Choroid plexus epithelial cell (primary cell): ENCODE measurements around the gene CLRN3.

Source experiments
- DNase-seq: peaks from one replicate; pipeline ENCODE4 v3.0.0-alpha.2; 2010; ENCODE audit warnings: low read depth
- H3K4me3 ChIP-seq: 2 replicates; pipeline ENCODE4 v1.5.1; 2011; ENCODE audit warnings: low read depth, mild to moderate bottlenecking, control low read depth, low read length, moderate library complexity
- TF ChIP-seq, protein P1 (sequence below): conservative IDR thresholded peaks from 2 replicates; pipeline ENCODE4 v1.5.1; 2011; ENCODE audit warnings: low read depth, mild to moderate bottlenecking, control low read depth, inconsistent platforms, low read length, moderate library complexity

The CLRN3 gene

DNA sequence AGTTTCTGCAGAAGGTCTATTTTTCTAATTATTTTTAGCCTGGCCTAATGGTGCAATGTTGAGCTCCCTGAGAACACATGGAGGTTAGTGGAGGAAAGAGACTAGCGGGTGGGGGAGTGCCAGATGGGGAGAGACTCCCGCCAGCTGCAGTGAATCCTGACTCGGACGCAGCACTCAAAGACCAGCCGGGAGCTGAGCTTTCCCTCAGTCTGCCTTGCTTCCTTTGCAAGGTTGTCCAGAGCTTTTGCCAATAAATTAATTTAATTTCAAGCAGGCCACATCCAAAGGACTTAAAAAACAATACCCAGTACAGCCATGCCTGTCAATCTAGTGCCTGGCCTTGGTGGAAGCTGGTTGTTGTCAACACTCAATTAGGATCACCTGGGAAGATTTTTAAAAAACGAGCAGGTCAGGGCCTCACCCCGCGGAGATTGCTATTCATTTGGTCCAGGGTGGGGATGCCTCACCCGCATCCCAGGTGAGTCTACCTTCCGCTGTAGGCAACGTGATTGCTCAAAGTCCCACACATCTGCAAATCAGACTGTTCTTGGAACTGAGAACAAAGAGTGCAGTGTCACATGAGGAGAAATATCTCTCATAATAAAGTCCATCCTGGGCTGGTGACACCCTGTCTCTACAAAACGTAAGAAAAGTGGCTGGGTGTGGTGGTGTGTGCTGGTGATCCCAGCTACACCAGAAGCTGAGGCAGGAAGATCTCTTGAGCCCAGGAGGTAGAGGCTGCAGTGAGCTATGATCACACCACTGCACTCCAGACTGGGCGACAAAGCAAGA is 4.0 kb downstream of the CLRN3 start:
- TF ChIP-seq, protein P1, sequence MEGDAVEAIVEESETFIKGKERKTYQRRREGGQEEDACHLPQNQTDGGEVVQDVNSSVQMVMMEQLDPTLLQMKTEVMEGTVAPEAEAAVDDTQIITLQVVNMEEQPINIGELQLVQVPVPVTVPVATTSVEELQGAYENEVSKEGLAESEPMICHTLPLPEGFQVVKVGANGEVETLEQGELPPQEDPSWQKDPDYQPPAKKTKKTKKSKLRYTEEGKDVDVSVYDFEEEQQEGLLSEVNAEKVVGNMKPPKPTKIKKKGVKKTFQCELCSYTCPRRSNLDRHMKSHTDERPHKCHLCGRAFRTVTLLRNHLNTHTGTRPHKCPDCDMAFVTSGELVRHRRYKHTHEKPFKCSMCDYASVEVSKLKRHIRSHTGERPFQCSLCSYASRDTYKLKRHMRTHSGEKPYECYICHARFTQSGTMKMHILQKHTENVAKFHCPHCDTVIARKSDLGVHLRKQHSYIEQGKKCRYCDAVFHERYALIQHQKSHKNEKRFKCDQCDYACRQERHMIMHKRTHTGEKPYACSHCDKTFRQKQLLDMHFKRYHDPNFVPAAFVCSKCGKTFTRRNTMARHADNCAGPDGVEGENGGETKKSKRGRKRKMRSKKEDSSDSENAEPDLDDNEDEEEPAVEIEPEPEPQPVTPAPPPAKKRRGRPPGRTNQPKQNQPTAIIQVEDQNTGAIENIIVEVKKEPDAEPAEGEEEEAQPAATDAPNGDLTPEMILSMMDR, result no peak
- no peak for DNase-seq

DNA sequence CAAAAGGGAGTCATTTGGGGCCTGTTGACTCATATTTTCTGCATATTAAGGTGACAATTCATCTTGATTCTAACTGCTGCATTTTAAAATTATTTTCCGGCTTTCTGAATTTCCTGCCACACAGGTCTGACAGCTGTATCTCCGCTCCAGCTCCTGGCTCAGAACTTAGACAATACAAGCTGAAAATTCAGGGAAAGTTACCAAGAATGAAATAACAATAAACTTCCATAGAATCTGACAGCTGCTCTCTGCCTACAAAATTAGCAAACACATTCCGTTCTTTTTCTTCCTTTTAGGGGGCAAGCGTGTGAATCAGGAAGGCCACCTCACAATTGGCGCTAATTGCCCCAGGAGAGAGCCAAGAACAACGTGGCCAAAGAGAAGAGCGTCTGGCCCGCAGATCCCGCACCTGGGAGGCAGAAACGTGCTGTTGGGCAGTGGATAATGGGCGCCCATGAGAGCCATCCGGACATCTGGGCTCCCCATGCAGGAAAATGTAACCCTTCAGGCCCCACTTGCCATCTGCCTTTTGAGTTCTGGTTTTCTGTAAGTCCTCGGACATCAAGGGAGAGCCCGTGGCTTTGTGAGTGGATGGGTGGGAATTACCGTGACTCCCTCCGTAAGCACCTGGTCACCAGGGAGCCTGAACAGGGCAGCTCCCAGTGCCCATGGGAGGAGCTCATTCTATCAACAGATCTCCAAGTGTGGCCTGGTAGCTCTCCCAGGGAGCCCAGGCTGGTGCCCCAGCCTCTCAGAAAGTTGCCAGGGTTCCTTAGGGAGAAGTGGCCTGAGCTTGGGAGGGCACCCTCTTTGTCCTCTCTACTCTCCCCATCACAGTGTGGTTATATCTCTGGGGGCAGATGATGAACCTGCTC is 5.0 kb downstream of the CLRN3 start:
- TF ChIP-seq, protein P1, result no peak
- no peak overlapping the region for H3K4me3 ChIP-seq
- no peak for DNase-seq

More for the DNA sequence above, 4.0 kb downstream of the CLRN3 start:
- H3K4me3 ChIP-seq, result no peak overlapping the region

DNA sequence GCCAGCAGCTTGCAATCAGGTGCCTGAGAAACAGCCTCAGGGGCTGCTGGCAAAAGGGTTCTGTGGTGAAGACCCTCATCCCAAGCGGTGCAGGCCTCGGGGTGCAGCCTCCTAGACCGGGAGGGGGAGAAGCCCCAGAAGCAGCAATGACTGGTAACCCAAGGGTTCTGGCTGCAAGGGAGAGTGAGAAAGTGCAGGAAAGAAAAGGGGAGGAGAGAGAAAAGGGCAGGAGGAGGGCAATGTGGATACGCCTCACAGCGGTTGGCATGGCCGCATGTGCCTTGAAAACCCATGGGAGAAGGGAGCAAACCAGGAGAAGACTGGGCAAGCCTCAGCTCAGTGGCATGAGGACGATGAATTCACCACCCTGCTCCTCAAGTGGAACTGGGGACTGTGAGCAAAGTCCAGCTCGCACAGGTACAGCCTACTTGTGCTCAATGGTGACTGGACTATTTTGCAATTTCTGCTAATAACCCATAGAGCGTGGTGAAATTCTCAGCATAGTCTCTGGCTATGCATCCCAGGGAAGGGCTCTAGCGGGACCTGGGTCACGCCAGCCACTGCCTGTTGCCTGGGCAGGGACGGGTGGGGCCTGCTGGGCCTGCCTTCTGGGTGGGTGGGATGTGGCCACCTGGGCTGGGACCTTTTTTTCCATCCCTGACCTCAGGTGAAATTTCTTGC is 6.2 kb downstream of the CLRN3 start:
- no peak overlapping the region for H3K4me3 ChIP-seq
- DNase-seq, result no peak
- TF ChIP-seq, protein P1, result no peak

DNA sequence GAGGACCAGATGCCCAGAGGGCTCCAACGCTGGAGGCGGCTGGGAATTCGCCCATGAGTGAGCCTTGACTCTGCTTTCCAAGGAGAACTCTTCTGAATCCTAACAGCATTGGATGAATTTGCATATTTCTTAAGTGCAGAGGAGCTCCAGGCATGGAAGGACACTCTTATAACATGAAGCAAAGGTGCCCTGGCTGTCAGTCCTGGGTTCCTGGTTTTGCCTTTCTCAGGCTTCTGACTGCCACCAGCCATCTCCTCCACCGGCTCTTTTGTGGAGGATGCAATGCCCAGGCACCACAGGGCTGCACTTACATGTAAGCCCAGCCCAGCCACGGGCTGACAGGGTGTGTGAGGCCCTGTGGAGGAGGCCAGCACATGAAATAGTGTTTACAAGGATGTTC is 8.2 kb downstream of the CLRN3 start:
- DNase-seq, result no peak
- TF ChIP-seq, protein P1, result no peak
- H3K4me3 ChIP-seq, result no peak overlapping the region

DNA sequence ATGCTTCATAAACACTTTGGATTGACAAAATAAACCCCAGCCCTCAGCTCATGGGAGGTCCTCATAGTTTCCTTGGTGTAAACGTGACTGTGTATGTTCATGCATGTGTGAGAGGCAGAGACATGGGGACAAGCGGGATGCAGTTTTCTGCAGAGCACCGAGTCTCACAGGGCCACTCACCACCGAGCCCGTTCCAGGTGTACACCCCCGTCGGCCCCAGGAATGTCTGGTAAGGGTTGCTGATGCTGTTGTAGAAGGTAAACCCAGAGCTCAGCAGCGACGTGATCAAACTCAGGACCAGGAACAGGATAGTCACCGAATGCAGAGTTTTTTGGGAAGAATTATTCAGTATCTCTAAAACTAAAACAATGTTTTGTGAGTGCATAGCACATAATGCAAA is 9.2 kb downstream of the CLRN3 start:
- H3K4me3 ChIP-seq, result no peak overlapping the region
- no peak for DNase-seq
- TF ChIP-seq, protein P1, result no peak

DNA sequence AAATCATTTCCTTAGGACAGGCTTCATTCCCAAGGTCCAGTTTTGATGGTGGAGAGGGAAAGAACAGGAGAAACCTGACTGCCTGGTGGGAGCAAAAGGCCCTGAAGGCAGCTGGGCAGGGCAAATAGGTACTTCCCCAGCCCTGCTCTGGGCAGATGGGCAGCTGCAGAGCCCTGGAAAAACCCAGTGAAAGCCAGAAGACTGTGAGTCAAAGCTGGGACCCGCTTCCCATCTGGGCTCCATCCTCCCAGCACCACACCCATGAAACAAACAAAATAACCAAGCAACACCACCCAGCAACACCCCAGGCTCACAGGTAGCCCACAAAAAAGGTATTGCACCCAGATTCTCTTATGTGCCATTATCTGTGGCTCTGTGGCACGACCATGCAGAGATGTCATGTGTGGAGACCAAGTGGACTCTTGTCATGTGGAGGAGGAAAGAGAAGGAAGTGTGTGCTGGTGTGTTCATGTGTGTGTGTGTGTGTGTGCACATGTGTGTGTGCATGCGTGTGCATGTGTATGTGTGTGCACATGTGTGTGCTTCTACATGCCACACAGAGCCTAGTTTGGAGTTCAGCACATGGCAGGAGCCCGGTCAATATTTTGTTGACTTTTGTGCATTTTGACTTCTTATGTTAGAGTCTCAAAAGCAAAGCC is 9.8 kb downstream of the CLRN3 start:
- H3K4me3 ChIP-seq, result no peak overlapping the region
- TF ChIP-seq, protein P1, result no peak
- no peak for DNase-seq
